Kidney (tissue), 14 donors: ENCODE results near the gene CAMTA1. TPM values are rescaled to one million over a fixed set of nuclear protein-coding genes. Genes with fewer than 3 reads are reported as not detected.

Experiments used
- DNase-seq, 5 donors: peaks; one replicate each; pipeline ENCODE4 v3.0.0-alpha.2; 2013 to 2020
- FAIRE-seq: peaks from 2 replicates; lab custom pipeline; 2012; peaks lifted over from hg19 to GRCh38; lab: Jason Lieb, UNC
- H3K27ac ChIP-seq, 2 donors: one replicate each; pipeline ENCODE4 v1.7.0; 2013; ENCODE audit warnings: low read depth in 2 of 2, low read length in 2 of 2, inconsistent platforms in 1 of 2
- H3K27me3 ChIP-seq: one replicate; pipeline ENCODE4 v1.7.1; 2013; ENCODE audit warnings: low read length, inconsistent platforms; ENCODE audit not compliant: control insufficient read depth, insufficient read depth
- H3K36me3 ChIP-seq, 3 donors: one replicate each; pipeline versions ENCODE4 v1.7.0 to v1.7.1; 2013; ENCODE audit warnings: low read length in 3 of 3, control low read depth in 1 of 3, inconsistent platforms in 1 of 3; ENCODE audit not compliant: insufficient read depth in 3 of 3, control insufficient read depth in 2 of 3
- H3K4me1 ChIP-seq, 3 donors: one replicate each; pipeline versions ENCODE4 v1.7.0 to v1.7.1; 2013; ENCODE audit warnings: low read length in 3 of 3, inconsistent platforms in 1 of 3, low read depth in 1 of 3; ENCODE audit not compliant: control insufficient read depth in 2 of 3, insufficient read depth in 2 of 3
- H3K4me3 ChIP-seq, 3 donors: one replicate each; pipeline versions ENCODE4 v1.7.0 to v1.8.1; 2013; ENCODE audit warnings: low read length in 3 of 3, control low read depth in 1 of 3, inconsistent platforms in 1 of 3
- H3K9ac ChIP-seq, 3 donors: one replicate each; pipeline versions ENCODE4 v1.7.0 to v1.7.1; 2013; ENCODE audit warnings: low read length in 3 of 3, control low read depth in 1 of 3, inconsistent platforms in 1 of 3
- H3K9me3 ChIP-seq, 3 donors: one replicate each; pipeline versions ENCODE4 v1.7.0 to v1.7.1; 2013; ENCODE audit warnings: low read length in 3 of 3, control low read depth in 1 of 3, inconsistent platforms in 1 of 3; ENCODE audit not compliant: control insufficient read depth in 2 of 3, insufficient read depth in 1 of 3
- CTCF ChIP-seq: IDR thresholded peaks from 3 replicates; pipeline ENCODE4 v1.5.1; 2012; ENCODE audit warnings: mild to moderate bottlenecking, moderate library complexity, borderline replicate concordance; ENCODE audit not compliant: insufficient read depth; ENCODE audit errors: extremely low read depth
- intact Hi-C: fragments of 100-400 bp; cut with DNase I; formaldehyde crosslinking; loops from one replicate; pipeline ENCODE4 v1.11.1; 2022
- polyA plus RNA-seq: library from polyadenylated mRNA; stranded (reverse); fragments of 350-450 nt; fragmentation: Illumina TruSeq; extraction: RNeasy Lipid Tissue Mini Kit (QIAGEN cat#74804); gene quantifications from one replicate; pipeline ENCODE4 v1.2.3, GENCODE V29; 2014; ENCODE audit warnings: low read depth, low replicate concordance; ENCODE audit not compliant: insufficient read depth
- total RNA-seq: library from RNA; stranded (reverse); fragmentation: NEBNext Ultra II Directional; extraction: Animal tissue kit (Norgen Biotek cat#: 25700); gene quantifications from one replicate; pipeline ENCODE4 v1.2.1, GENCODE V29; 2021
- donor health status: control.
- donor health status: control.
- donor health status: control.
- donor health status: control.
- donor health status: control.
- donor health status: DM: yes; HTN: yes; CAD: no.
- donor health status: Normal renal cell carcinoma (clear cell type).

The CAMTA1 gene
- total and polyA plus RNA-seq, 2 donors from 2014 or later = 79.0 to 170 TPM

GRCh38 chr1:6953216-6953615, 168.0 kb downstream of the CAMTA1 start:
- no peak for FAIRE-seq
- Histone ChIP-seq H3K4me1 (no peaks in the 10 kb centered on the region), H3K36me3 (no peaks in the 10 kb centered on the region), H3K27ac (no peak overlapping the region), H3K27me3 (no peaks in the 10 kb centered on the region), H3K9me3 (no peaks in the 10 kb centered on the region), H3K9ac (no peak overlapping the region), H3K4me3 (no peak overlapping the region)
- intact Hi-C loops = no loop called here
- DNase-seq = no peak
- TF ChIP-seq CTCF = no peak

- no peak overlapping the region for H3K9ac ChIP-seq
- H3K4me3 ChIP-seq = no peak overlapping the region
- no peaks in the 10 kb centered on the region for H3K36me3 ChIP-seq
- H3K9me3 ChIP-seq = no peaks in the 10 kb centered on the region
- no peak for DNase-seq
- H3K27me3 ChIP-seq = no peaks in the 10 kb centered on the region
- intact Hi-C loops = no loop called here
- no peaks in the 10 kb centered on the region for H3K4me1 ChIP-seq
- FAIRE-seq = no peak
- no peak for TF ChIP-seq CTCF
- H3K27ac ChIP-seq = no peak overlapping the region
Measured at GRCh38 chr1:6953907-6954364, 168.7 kb downstream of the CAMTA1 start.

- no peak for FAIRE-seq
- Histone ChIP-seq H3K36me3 (no peaks in the 10 kb centered on the region), H3K9ac (no peak overlapping the region), H3K4me3 (no peak overlapping the region), H3K27me3 (no peaks in the 10 kb centered on the region), H3K27ac (no peak overlapping the region), H3K4me1 (peaks cover 0 to 2% (median under 1%) of the 10 kb centered on the region in 3 donors), H3K9me3 (no peaks in the 10 kb centered on the region)
- DNase-seq = no peak
- intact Hi-C loops = no loop called here
- TF ChIP-seq CTCF = no peak
Measured at GRCh38 chr1:6954591-6954990, 169.3 kb downstream of the CAMTA1 start.
